GM23338 (cell line): ENCODE data around the gene TSHZ2.

Experiments used
- EZH2 ChIP-seq: fragments of 200-600 bp; sonication (generic); IDR thresholded peaks from one replicate; pipeline ENCODE4 v1.8.0; 2017; ENCODE audit warnings: antibody characterized with exemption, mild to moderate bottlenecking, low read depth; ENCODE audit not compliant: unreplicated experiment
- POLR2AphosphoS5 ChIP-seq: IDR thresholded peaks from 2 replicates; pipeline ENCODE4 v1.6.1; 2016; ENCODE audit warnings: antibody characterized with exemption, low read depth
- ZNF331 ChIP-seq: fragments of 250-450 bp; sonication (Bioruptor Pico); IDR thresholded peaks from 2 replicates; pipeline ENCODE4 v1.5.0; 2020; ENCODE audit warnings: low read depth, mild to moderate bottlenecking, moderate library complexity
- TF ChIP-seq, protein P1 (sequence below), 2 experiments: fragments of 200-600 bp in 1 of 2; sonication (generic) in 1 of 2; conservative IDR thresholded peaks; 2 replicates each; pipeline versions ENCODE4 v1.5.1 to v1.6.1; 2016 to 2017; ENCODE audit warnings: antibody characterized with exemption in 2 of 2, low read depth in 2 of 2, mild to moderate bottlenecking in 2 of 2, moderate library complexity in 1 of 2
- TF ChIP-seq, protein P2 (sequence below): IDR thresholded peaks from one replicate; pipeline ENCODE4 v1.6.1; 2018; ENCODE audit warnings: antibody characterized with exemption; ENCODE audit not compliant: unreplicated experiment

DNA sequence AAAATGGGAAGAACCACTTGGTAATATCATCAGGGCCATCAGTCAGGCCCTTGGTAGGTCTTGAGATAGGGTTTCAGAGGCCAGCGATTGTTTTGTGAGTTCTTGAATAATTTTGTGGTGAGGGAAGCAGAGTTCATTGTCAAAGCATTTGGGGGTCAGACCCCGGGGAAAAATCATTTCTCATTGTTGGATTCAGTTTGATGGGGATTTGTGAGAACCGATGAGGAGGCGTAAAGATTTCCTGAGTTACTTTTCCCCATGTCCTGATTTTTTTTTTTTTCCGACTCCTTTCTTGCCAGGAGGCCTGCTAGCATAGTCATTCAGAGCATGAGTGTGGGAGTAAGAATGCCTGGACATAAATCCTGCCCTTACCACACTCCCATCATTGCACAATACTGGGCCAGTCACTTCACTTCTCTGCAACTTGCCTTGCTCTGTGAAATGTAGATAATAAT is 60.3 kb downstream of the TSHZ2 start:
- TF ChIP-seq, protein P1, sequence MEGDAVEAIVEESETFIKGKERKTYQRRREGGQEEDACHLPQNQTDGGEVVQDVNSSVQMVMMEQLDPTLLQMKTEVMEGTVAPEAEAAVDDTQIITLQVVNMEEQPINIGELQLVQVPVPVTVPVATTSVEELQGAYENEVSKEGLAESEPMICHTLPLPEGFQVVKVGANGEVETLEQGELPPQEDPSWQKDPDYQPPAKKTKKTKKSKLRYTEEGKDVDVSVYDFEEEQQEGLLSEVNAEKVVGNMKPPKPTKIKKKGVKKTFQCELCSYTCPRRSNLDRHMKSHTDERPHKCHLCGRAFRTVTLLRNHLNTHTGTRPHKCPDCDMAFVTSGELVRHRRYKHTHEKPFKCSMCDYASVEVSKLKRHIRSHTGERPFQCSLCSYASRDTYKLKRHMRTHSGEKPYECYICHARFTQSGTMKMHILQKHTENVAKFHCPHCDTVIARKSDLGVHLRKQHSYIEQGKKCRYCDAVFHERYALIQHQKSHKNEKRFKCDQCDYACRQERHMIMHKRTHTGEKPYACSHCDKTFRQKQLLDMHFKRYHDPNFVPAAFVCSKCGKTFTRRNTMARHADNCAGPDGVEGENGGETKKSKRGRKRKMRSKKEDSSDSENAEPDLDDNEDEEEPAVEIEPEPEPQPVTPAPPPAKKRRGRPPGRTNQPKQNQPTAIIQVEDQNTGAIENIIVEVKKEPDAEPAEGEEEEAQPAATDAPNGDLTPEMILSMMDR (conservative IDR thresholded peaks at IDR 0.05; ENCODE audit: low read depth in 2 of 2): no peak
- TF ChIP-seq POLR2AphosphoS5 (no peak), ZNF331 (CRISPR knock-in tag) (no peak), EZH2 (no peak)
- TF ChIP-seq, protein P2, sequence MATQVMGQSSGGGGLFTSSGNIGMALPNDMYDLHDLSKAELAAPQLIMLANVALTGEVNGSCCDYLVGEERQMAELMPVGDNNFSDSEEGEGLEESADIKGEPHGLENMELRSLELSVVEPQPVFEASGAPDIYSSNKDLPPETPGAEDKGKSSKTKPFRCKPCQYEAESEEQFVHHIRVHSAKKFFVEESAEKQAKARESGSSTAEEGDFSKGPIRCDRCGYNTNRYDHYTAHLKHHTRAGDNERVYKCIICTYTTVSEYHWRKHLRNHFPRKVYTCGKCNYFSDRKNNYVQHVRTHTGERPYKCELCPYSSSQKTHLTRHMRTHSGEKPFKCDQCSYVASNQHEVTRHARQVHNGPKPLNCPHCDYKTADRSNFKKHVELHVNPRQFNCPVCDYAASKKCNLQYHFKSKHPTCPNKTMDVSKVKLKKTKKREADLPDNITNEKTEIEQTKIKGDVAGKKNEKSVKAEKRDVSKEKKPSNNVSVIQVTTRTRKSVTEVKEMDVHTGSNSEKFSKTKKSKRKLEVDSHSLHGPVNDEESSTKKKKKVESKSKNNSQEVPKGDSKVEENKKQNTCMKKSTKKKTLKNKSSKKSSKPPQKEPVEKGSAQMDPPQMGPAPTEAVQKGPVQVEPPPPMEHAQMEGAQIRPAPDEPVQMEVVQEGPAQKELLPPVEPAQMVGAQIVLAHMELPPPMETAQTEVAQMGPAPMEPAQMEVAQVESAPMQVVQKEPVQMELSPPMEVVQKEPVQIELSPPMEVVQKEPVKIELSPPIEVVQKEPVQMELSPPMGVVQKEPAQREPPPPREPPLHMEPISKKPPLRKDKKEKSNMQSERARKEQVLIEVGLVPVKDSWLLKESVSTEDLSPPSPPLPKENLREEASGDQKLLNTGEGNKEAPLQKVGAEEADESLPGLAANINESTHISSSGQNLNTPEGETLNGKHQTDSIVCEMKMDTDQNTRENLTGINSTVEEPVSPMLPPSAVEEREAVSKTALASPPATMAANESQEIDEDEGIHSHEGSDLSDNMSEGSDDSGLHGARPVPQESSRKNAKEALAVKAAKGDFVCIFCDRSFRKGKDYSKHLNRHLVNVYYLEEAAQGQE: no peak
